ENCODE measurements around the gene GULP1.

- no peak for TF ChIP-seq TAF1 (IDR thresholded peaks at IDR 0.05; ENCODE audit: low read depth, low read length)
- no peak for TF ChIP-seq POLR2A (IDR thresholded peaks at IDR 0.05; ENCODE audit: low read depth, low read length)
- no peak for TF ChIP-seq POLR2AphosphoS5 (IDR thresholded peaks at IDR 0.05; ENCODE audit: low read depth, low read length)
- no peak for TF ChIP-seq POU2F2 (IDR thresholded peaks at IDR 0.05; ENCODE audit: low read depth, low read length)
- TF ChIP-seq PAX5 (IDR thresholded peaks at IDR 0.05; ENCODE audit: insufficient read depth, low read length, severe bottlenecking) = no peak
Measured at GRCh38 chr2:188444106-188444835, 152.6 kb downstream of the GULP1 start.

All from GM12891 (cell line).